Stimulated activated CD8-positive, alpha-beta memory T cell treated with anti-CD3 and anti-CD28 coated beads, Interleukin-4, amount 100 ng/mL, for 48 hours (primary cell): ENCODE results near the gene ABCA1.
"Not testable (repeated sequence)": the region's sequence is repeated elsewhere in the genome, so short reads cannot be mapped to it uniquely, and the experiment has no call there.

ENCODE experiments used
- DNase-seq: peaks from one replicate; pipeline ENCODE4 v3.0.0-alpha.2; 2020

ABCA1 gene

DNA sequence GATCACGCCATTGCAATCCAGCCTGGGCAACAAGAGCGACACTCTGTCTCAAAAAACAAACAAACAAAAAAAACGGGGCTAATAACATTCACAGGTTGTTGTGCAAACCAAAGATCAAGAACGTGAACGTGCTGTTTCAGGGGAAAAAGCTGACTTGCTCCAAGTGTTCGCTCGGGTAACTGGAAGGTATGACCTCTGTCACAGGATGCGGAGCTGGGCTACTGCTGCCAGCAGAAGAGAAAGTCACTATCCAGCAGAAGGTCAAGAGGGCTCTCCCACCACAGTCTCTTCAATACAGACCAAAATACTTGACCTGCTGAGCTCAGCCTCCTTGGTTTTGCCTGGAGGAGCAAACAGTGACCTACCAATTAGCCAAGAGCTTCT lies 59.7 kb downstream of the ABCA1 start:
- DNase-seq = no peak

DNA sequence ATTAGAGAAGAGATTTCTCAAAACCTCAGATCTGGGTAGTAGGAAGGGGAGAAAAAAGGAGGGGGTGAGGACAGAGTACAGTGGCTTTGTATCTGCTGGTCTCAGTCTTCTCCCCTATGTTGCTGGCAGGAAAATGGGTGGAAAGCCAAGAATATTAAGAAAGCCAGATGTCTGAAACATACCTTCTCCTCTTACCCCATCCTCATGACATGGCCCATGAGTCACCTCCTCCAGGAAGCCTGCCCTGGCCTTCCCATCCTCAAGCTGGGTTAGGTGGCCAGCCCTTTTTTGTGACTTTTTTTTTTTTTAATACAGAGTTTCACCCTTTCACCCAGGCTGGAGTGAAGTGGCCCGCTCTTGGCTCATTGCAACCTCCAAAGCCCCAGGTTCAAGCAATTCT lies 61.8 kb downstream of the ABCA1 start:
- DNase-seq = no peak

DNA sequence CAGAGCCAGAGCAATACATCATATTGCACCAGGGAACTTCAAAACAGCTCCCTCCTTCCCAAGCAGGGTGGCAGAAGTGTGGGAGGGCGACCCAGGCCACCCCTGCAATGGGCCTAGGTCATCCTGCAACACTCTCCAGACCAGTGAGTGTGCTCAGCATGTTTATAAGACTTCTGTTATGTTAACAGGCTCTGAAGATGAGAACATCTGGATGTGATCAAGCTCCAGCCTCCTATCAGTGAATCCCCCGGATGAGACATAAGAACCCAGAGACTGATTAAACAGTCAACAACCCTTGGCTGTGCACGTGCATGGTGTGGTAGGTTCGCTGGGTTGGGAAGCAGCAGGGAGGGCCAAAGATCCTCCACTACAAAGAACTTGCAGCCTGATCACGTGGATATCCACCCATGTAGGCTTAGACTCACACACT lies 63.3 kb downstream of the ABCA1 start:
- no peak for DNase-seq

DNA sequence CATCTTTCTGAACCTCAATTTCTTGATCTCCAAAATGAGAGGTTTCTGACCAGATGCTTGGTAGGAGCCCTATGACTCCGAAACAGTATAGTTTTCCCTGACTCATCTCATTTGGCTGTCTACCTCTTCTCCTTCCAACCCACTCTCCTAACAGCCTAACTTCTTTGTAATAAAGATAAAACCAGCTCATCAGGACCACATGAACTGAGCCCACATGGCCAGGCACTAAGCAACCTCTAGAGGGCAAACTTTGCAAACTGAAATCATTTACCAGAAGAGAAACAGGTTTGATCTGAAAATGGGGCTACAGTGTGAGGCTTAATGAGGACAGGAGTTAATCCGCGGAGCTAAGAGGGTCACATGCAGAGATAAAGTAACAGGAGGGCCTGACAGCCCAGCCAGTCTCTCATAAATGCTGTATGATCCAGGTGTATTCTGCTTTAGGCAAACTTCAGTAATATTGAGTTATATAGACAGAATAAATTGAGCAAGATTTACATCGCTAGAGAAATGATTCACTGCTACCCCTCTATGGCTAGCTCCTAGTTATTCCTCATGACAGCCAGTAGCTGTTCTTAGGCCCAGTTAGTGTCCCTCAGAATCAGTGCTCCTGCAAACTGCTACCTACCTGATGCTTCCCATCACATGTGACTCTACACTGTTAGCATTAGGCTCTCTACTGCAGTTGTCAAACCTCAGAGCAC lies 64.6 kb downstream of the ABCA1 start:
- peak; percentile 35 for DNase-seq

DNA sequence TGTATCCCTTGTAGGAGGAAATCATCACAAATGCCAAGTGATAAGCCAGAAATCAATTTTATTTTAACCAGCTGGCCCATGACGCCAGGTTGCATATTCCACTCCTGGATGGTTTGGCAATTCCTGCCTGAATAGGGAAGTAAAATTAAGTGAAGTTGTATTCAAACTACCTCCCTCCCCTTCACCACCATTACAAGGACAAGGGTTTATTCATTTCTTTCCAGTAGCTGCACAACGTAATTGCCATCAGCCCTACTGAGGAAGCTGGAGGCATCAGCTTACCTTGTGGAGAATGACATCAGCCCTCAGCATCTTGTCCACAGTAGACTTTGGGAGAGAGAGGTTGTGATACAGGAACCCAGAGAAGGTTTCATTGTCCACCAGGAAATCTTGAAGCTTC lies 66.6 kb downstream of the ABCA1 start:
- DNase-seq = no peak

DNA sequence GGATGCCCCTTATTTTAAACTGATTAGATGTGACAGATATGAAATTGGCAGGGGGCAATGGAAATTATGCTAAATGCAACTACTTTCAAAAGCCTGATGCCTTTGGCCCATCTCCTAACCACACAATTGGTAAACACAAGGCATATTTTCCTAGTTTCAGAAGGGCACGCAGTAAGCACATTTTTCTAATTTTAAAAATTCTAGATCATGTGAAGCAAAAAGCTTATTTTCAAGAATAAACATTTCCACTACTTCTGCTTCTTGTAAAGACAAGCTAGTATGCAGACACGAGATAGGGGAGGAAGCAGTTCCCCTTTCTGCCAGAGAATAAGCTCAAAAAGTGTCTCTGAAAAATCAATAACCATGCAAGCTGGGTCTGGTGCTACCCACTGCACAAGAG lies 67.7 kb downstream of the ABCA1 start:
- no peak for DNase-seq

DNA sequence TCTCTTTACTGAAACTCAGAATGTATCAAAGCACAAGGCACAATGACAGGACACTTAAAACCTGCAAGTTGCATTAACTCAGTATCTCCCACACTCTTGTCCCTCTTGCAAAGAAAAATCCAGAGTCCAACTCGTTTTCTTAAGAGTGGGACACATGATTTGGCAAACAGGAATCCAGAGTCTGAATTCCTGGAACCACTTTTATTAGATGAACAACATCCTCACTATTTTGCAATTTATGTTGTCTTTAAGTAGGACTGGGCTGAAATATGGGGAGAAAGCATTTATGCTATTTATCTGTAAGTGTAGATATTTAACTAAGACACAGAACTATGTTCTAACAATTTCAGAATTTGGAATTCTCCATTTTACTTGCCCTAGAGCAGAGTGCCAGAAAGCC lies 69.1 kb downstream of the ABCA1 start:
- no peak for DNase-seq

DNA sequence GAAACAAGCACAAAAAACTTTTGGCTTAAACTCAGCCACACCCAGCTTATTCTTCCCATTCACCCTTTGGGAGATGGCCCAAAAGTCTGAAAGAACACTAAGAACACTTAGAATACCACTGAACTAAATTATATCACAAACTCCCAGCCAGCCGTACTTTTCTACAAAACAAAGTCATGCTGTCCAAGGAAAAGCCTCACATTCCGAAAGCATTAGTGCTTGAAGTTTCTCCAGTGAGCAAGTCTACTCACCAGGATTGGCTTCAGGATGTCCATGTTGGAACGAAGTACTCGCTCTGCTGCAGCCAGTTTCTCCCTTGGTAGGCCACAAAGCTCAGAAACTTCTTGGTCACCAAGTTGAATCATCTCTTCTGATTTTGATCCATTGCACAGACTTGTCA lies 69.7 kb downstream of the ABCA1 start:
- DNase-seq = no peak

DNA sequence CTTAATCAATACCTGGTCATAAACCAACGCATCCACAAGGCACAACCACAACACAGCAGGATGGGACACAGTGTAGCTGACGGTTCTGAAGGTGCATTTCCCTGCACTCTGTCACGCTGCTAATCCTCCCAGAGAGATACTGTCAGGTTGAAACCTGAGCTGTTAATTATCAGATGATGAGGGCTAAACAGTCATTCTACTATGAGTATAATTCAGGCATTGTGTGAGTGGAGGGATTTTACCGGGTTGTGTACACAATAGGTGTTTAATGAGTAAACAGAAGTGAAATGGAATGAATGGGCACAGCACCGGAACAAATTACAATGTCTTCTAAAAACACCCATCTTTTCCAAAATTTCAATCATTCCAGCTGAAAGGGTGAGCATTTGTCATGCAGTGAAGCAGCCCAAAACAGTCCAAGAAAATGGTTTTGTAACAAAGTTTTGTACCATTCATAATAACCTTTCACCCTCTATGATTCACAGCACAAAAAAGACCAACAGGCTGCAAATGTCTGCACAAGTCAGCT lies 71.5 kb downstream of the ABCA1 start:
- DNase-seq = no peak

DNA sequence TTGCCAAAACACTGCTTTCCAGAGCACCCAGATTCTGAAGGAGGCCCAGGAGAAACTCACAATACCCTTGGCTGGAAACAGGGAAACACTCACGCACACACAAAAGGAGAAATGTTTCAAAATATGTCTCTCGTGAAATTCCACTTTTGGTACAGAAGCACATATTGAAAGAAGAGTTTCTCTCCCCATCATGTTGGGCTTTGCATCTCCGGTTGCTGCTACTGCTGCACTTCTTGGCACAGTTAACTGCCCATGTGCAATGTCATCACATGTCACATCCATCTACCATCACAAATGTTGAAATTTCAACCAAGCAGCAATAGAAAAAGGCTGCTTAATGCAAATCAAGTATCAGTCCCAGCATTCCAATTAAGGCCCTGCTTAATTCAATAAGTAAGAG lies 72.1 kb downstream of the ABCA1 start:
- no peak for DNase-seq

DNA sequence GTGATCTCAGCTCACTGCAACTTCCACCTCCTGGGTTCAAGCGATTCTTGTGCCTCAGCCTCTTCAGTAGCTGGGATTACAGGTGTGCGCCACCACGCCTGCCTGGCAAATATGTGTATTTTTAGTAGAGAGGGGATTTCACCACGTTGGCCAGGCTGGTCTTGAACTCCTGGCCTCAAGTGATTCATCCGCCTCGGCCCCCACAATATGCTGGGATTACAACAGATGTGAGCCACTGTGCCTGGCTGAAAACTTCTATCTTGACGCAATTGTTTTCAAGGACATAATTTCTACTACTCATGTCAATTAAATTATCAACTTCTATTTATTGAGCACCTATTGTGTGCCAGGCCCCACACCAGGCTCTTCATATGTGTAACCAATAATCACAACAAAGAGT lies 72.7 kb downstream of the ABCA1 start:
- not testable (repeated sequence) for DNase-seq

DNA sequence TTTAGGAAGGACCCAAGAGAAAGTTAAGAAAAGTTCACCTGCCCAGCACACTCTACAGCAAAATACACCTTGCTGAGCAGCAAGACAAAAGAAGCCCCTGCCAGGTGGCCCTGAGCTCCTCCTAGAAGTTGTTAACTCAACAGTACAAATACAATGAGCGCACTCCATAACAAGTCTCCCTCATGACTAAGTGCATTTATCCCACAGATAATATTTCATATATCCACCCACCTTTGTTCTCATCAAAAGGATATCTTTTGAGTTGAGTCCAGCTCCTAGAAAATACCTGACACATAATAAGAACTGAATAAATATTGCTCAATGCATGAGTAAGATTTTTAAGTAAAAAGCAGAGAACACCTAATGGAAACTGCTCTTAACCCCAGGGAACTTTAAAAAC lies 73.3 kb downstream of the ABCA1 start:
- no peak for DNase-seq

DNA sequence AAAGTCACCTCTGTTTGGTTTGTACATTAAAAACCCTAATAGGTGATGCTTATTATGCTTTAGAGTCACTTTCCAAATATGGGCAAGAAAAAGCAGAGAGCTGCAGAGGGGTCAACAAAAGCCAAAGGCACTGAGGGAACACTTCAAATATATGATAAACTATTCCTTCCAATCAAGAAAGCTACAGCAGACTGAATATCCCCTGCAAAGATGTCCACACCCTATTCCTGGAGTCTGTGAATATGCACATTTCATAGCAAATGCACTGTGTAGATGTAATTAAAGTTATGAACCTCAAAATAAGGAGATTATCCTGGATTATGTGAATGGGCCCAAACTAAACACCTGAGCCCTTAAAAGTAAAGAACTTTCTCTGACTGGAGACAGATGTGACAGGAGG lies 74.3 kb downstream of the ABCA1 start:
- DNase-seq = no peak

DNA sequence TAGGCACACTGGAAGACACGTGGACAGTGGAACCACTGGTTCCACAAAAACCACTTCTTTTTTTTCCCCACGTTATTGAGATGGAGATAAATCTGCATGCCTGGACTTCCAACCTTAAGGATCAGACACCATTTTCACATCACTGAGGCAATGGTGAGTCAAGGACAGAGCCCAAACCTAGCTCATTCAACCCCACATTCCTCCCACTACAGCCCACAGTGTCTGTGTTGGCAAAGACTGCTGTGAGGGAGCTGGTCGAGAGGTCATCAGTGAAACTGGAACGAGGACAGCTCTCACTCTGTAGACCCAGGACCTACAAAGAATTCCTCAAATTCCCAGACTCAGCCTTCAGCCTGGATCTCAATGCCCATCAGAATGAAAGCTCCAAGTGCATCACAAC lies 74.8 kb downstream of the ABCA1 start:
- no peak for DNase-seq

DNA sequence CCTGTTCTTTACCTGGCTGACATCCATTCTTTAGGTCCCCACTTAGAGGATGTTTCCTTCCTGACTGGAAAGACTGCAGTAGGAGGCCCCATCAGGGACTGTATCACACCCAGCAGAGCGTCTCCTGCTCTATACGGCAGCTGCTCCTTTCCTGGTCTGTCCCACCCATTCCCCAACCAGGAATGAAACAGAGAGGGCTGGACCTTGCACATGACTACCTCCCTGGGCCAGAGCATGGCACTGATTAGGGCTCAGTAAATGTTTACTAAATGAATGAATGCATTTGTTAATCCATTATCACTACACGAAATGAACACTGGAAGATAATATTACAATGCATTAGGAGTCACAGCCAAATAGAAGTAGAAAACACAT lies 76.4 kb downstream of the ABCA1 start:
- DNase-seq = no peak

DNA sequence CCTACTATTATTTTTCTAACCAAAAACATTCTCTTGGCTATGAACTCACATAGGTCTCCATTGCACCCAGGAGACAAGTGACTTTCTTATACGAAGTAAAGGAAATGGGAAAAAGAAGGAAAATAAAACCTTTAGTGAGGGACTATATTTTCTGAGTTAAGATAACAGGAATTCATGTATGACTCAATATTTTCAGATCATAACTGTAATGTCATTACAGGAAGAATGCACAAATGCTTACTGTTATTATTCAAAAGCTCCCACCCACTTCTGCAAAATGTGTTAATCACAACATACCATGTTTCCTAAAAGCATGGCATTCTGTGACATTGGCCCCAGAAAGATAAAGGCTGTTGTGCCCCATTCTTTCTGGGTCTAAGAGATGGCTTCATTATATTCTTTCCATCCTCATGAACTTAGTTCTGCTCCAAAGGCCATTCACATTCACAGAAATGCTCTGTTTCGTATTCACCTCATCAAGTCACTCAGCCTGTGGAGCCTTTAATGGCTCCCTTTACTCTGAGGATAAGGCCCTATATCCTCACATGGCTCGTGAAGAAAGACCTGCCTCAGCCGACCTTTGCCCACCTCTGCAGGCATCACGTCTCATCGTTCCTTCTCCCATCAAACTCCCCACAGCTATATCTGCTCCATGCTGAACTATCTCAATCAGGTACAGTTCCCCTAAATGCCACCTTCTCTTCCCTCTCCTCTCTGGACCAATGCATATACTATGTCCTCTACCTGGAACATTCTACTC lies 77.0 kb downstream of the ABCA1 start:
- no peak for DNase-seq

DNA sequence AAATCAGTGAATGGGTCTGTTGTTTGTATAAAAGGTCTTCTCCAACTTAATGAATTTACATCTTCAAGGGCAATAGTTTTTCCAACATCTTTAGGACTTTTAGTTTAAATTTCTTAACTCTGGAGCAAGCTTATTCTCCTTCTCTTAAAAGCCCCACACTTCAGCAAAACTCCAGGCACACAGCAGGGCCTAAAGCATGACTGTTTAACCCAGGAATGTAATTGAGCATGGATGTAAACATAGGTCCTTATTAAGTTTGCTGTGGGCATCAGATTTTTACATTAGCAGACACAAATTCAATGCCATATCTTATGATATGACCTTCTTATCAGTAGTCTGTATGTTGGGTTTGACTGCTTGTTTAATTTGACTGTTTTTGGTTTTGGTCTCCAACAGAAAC lies 78.9 kb downstream of the ABCA1 start:
- no peak for DNase-seq

DNA sequence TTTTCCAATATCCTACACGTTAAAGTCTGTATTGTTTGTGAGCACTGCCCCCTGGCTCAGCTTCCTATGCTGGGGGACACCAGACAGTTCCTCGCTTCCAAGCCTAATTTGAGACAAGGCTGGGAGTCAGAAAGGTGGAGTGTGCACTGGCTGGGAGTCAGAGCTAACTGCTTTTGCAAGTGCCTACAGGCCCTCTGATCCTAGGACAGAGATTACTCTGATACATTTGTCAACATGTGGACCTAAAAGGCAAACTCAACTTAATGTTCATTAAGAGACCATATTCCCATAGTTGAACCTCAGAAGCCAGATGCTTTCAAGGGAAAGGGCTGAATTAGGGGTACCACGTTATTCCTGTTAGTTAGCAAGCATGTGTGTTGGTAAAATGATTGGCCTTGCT lies 83.2 kb downstream of the ABCA1 start:
- DNase-seq = no peak

DNA sequence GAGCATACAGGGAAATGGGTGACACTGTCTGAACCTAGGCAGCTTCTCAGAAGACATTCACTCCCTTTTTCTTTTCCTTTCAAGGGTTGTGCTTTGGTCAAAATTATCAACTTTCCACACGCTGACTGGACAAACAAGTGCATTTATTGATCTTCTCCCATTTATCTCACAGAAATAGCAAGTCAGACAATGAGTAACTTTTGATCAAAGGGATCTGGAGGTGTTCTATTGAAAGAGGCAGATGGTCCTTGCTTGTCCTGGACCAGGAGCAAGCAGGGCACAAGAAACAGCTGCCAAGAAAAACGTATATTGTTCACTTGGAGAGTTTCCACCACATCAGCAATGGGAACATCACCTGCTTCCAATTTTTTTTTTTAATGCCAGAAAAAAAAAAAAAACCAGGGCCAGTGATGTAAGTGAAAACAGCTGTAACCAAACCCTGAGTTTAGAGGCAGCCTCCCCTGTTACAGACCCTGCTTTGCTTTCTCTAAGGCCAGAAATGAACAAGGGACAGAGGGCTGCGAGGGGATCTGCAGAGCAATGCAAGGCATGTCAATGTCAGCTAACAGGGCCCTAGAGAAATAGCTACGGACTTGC lies 84.2 kb downstream of the ABCA1 start:
- DNase-seq = no peak

DNA sequence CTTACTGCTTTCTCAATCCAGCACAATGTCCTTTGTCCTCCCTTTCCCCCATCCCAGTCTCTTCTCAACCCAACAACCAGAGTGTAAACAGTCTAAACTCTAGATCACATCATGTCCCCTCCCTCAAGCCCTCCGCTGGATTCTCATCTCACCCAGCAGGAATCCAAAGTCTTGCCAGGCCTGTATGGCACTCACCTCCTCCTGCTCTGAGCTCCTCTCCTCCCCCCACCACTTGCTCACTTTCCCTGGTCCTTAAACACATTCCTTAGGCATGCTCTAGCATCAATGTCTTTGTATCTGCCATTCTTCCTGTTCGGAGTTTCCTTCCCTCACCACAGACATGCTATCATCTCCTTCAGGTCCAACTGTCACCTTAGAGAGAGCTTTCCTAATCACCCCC lies 85.3 kb downstream of the ABCA1 start:
- DNase-seq = no peak

DNA sequence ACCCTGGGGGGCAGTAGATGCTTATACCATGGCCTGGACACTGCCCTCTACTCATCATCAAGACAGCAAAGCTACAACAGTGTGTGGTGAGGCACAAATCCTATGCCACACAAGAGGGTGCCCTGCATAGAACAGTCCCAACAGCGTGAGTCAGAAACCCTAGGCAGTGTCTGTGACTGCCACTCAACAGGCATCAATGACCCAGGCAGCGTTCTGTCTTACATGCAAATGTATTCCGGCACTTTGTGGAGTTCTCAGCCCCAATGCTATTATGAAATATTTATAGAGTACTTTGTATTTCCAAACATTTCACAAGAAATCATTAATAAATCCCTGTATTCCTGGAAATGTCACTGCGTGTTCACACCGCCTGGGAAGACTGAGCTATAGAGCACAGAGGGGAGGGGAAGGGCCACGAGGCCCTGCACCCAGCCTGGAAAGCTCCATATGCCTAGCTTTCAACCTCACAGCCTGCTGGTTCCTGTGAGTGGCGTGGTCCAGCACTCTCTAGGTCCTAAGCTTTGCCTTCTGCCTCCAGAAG lies 86.3 kb downstream of the ABCA1 start:
- DNase-seq = no peak

DNA sequence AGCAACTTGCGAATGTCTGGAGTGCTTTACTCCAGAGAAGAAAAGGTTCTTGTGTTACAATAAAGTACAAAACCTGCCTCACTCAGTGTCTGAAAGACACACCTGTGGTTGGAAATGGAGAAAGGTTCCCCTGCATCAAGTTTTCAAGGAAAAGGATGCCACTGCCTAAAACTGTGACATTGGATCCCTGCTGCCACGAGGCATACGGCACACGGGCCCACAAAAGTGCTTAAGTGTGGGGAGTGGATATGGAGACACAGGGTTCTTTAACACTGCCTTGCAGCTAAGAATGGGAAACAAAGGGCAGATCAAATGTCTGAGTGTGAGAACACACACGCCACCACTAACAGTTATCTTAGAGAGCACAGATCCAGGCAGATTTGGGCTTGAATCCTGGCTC lies 89.0 kb downstream of the ABCA1 start:
- no peak for DNase-seq

DNA sequence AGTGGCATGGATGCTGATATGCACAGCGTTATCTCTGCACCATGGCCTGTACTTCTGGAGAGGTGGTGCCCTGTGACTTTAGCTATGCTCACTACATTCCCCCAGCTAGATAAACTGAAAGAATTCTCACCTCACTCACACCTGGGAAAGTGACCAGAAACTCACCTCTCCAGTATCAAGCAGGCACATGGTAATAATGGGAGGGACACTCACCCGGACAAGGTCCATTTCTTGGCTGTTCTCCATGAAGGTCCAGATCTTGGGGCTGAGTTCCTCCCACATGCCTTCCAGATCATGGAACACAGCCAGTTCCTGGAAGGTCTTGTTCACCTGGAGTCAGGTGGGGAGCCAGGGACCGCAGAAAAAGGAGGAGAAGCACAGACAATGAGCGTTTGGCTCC lies 91.2 kb downstream of the ABCA1 start:
- DNase-seq = no peak

DNA sequence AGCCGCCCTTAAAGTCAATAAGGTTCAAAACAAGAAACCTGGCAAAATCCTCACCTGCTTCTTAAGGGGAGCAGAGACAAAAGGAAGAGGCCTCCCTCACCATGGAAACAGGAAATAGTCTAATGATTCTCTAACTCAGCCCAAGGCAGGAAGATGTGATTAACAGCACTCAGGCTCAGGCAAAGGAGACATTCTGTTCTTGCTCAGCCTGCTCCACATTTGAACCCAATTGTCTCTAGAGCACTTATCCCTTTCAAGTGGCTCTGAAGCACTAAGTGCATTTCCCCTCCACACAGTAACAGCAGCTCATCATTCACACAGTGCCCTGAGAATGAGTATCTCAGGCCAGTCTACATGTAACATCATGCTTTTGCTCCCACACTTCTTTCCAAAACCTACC lies 91.7 kb downstream of the ABCA1 start:
- no peak for DNase-seq
